Liver (tissue), 9 donors: ENCODE measurements around the gene ECI1. TPM values are rescaled to one million over a fixed set of nuclear protein-coding genes. Genes with fewer than 3 reads are reported as not detected.

Experiments
- DNase-seq: peaks from one replicate; pipeline ENCODE4 v3.0.0-alpha.2; 2017; ENCODE audit warnings: low spot score
- H3K27ac ChIP-seq, 2 donors: one replicate each; pipeline ENCODE4 v1.7.0; 2013; ENCODE audit warnings: inconsistent platforms in 2 of 2, low read length in 2 of 2, control low read depth in 1 of 2, low read depth in 1 of 2, mild to moderate bottlenecking in 1 of 2
- H3K27me3 ChIP-seq, 4 donors: one replicate each; pipeline versions ENCODE4 v1.6.1 to v1.7.0; 2013; ENCODE audit warnings: low read length in 3 of 4, inconsistent platforms in 1 of 4, mild to moderate bottlenecking in 1 of 4, moderate library complexity in 1 of 4; ENCODE audit not compliant: control insufficient read depth in 4 of 4, insufficient read depth in 4 of 4
- H3K36me3 ChIP-seq, 4 donors: one replicate each; pipeline versions ENCODE4 v1.6.1 to v1.7.0; 2013; ENCODE audit warnings: low read length in 3 of 4, mild to moderate bottlenecking in 3 of 4, low read depth in 1 of 4, moderate library complexity in 1 of 4; ENCODE audit not compliant: control insufficient read depth in 4 of 4, insufficient read depth in 3 of 4
- H3K4me1 ChIP-seq, 4 donors: one replicate each; pipeline versions ENCODE4 v1.6.1 to v1.7.0; 2013; ENCODE audit warnings: low read length in 3 of 4, mild to moderate bottlenecking in 3 of 4, moderate library complexity in 1 of 4; ENCODE audit not compliant: control insufficient read depth in 4 of 4, insufficient read depth in 4 of 4
- H3K4me3 ChIP-seq, 3 donors: one replicate each; pipeline versions ENCODE4 v1.6.1 to v1.7.0; 2013; ENCODE audit warnings: low read length in 3 of 3, control low read depth in 1 of 3, low read depth in 1 of 3, mild to moderate bottlenecking in 1 of 3
- H3K9ac ChIP-seq, 2 donors: one replicate each; pipeline ENCODE4 v1.7.0; 2013; ENCODE audit warnings: low read length in 2 of 2, mild to moderate bottlenecking in 2 of 2, moderate library complexity in 2 of 2, control low read depth in 1 of 2, low read depth in 1 of 2
- H3K9me3 ChIP-seq, 4 donors: one replicate each; pipeline versions ENCODE4 v1.6.1 to v1.7.0; 2013; ENCODE audit warnings: low read length in 3 of 4; ENCODE audit not compliant: control insufficient read depth in 4 of 4
- CTCF ChIP-seq: fragments of 150-350 bp; IDR thresholded peaks from 2 replicates; pipeline ENCODE4 v1.5.1; 2017; ENCODE audit warnings: improper control_type of control experiment, low read depth, low read length; ENCODE audit not compliant: missing input control
- EGR1 ChIP-seq, 2 donors: IDR thresholded peaks; 2 replicates each; pipeline ENCODE4 v1.6.1; 2016 to 2018; ENCODE audit warnings: antibody characterized with exemption in 2 of 2, low read depth in 2 of 2
- FOXA1 ChIP-seq: IDR thresholded peaks from 2 replicates; pipeline ENCODE4 v1.6.1; 2016; ENCODE audit warnings: antibody characterized with exemption
- HNF4A ChIP-seq, 2 donors: conservative IDR thresholded peaks; 2 replicates each; pipeline ENCODE4 v1.6.1; 2016; ENCODE audit warnings: antibody characterized with exemption in 2 of 2, mild to moderate bottlenecking in 2 of 2
- HNF4G ChIP-seq: IDR thresholded peaks from 2 replicates; pipeline ENCODE4 v1.6.1; 2016; ENCODE audit warnings: antibody characterized with exemption
- MAX ChIP-seq: IDR thresholded peaks from 2 replicates; pipeline ENCODE4 v1.6.1; 2016; ENCODE audit warnings: antibody characterized with exemption
- NR2F2 ChIP-seq: IDR thresholded peaks from 2 replicates; pipeline ENCODE4 v1.6.1; 2016; ENCODE audit warnings: antibody characterized with exemption
- RAD21 ChIP-seq, 2 donors: IDR thresholded peaks; 2 replicates each; pipeline ENCODE4 v1.6.1; 2016; ENCODE audit warnings: antibody characterized with exemption in 2 of 2, mild to moderate bottlenecking in 2 of 2
- REST ChIP-seq: IDR thresholded peaks from 2 replicates; pipeline ENCODE4 v1.6.1; 2016; ENCODE audit warnings: antibody characterized with exemption, mild to moderate bottlenecking
- SP1 ChIP-seq: IDR thresholded peaks from 2 replicates; pipeline ENCODE4 v1.6.1; 2018; ENCODE audit warnings: antibody characterized with exemption, mild to moderate bottlenecking
- YY1 ChIP-seq: IDR thresholded peaks from 2 replicates; pipeline ENCODE4 v1.6.1; 2016; ENCODE audit warnings: antibody characterized with exemption, mild to moderate bottlenecking
- ZBTB33 ChIP-seq: IDR thresholded peaks from 2 replicates; pipeline ENCODE4 v1.6.1; 2016; ENCODE audit warnings: antibody characterized with exemption
- WGBS: extraction: QIAGEN DNeasy Blood & Tissue Kit; methylation state at CpG from one replicate; pipeline ENCODE4 v1.1.7; 2013; 5-methylcytosine and 5-hydroxymethylcytosine counted together
- polyA plus RNA-seq, 2 donors: library from polyadenylated mRNA; stranded (reverse) in 1 of 2; unstranded in 1 of 2; fragments of 200-250 nt in 1 of 2; fragments of >200 nt in 1 of 2; fragmentation: Nextera tagmentation in 1 of 2; extraction: Ambion mirVana in 1 of 2; gene quantifications; one replicate each; pipeline versions ENCODE4 v1.2.1 to v1.2.3, GENCODE V29; 2013 to 2015
- total RNA-seq, 2 donors: library from RNA; depleted of rRNA; stranded (reverse); fragments of >200 nt; gene quantifications; one replicate each; pipeline ENCODE4 v1.2.3, GENCODE V29; 2014
- donor health status: healthy.
- donor health status: healthy.
- donor health status: healthy.
- donor health status: healthy.
- donor health status: healthy.

Gene ECI1
- total and polyA plus RNA-seq, 4 donors = 36.8 to 107 (median 79.5) TPM

GRCh38 chr16:2284797-2285576 lies 33.6 kb upstream of the ECI1 start:
- no peak for DNase-seq
- Histone ChIP-seq H3K27me3 (no peaks in the 10 kb centered on the region), H3K36me3 (no peaks in the 10 kb centered on the region), H3K9ac (no peak overlapping the region), H3K4me3 (no peak overlapping the region), H3K4me1 (no peaks in the 10 kb centered on the region), H3K9me3 (no peaks in the 10 kb centered on the region), H3K27ac (no peak overlapping the region)
- 90% methylated on average over 35 of the region's 35 CpGs for WGBS
- TF ChIP-seq NR2F2 (no peak), SP1 (no peak), ZBTB33 (no peak), RAD21 (IDR thresholded peaks at IDR 0.05) (no peak), FOXA1 (no peak), EGR1 (IDR thresholded peaks at IDR 0.05; ENCODE audit: low read depth in 2 of 2) (no peak), CTCF (no peak)

DNA sequence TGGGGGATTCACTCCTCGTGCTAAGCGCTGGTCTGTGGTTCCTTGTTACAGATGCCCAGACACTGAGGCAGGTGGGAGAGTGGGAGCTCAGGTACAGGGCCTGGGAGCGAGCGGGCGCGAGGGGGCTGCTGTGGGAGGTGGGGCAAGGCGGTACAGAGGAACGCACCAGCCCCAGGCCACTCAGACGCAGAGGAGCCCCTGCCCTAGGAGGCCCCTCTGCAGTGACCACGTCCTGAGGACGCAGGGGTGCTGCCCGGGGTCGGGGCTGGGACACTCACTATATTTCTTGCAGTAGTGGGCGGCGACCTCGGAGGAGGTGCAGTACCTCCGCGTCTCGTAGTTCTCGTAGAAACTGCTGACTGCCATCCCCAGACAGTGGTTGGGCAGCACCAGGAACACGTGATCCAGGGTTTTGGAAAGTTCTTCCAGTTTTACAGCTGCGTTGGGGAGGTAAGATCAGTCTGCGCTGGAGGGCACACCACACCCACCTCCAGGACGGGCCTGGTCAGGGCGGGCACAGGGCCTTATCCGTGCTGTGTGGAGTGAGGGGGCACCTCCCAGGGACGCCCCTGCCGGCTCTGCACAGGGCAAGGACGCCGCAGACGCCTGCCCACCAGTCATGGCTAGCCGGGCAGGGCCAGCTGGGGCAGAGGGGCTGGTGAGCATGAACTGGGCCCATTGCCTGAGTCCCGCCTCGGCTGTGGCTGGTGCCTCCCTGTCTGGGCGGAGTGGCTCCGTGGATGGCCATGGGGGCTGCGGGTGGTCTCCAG lies 32.8 kb upstream of the ECI1 start:
- no peak for TF ChIP-seq HNF4A (conservative IDR thresholded peaks at IDR 0.05)
- TF ChIP-seq CTCF = no peak
- TF ChIP-seq YY1 = no peak
- no peak for TF ChIP-seq ZBTB33
- no peak for TF ChIP-seq HNF4G
- TF ChIP-seq REST = no peak
- TF ChIP-seq MAX = no peak
- TF ChIP-seq FOXA1 = no peak
- no peak for DNase-seq
- Histone ChIP-seq H3K9ac (no peak overlapping the region), H3K4me1 (no peaks in the 10 kb centered on the region), H3K9me3 (no peaks in the 10 kb centered on the region), H3K27me3 (no peaks in the 10 kb centered on the region), H3K4me3 (no peak overlapping the region), H3K36me3 (no peaks in the 10 kb centered on the region), H3K27ac (no peak overlapping the region)
- 89% methylated on average over 37 of the region's 37 CpGs for WGBS
